HG03175 (cell line): ENCODE data around the gene TP53BP2.

Experiments used
- ATAC-seq: cut with Tn5 transposase; IDR thresholded peaks from one replicate; pipeline ENCODE4 v1.9.1; 2021; ENCODE audit warnings: mild to moderate bottlenecking, moderate library complexity; ENCODE audit not compliant: unreplicated experiment

Gene TP53BP2

GRCh38 chr1:223770621-223771315 lies 75.0 kb downstream of the TP53BP2 start:
- ATAC-seq, result no peak

GRCh38 chr1:223765719-223766340 lies 79.9 kb downstream of the TP53BP2 start:
- no peak for ATAC-seq

DNA sequence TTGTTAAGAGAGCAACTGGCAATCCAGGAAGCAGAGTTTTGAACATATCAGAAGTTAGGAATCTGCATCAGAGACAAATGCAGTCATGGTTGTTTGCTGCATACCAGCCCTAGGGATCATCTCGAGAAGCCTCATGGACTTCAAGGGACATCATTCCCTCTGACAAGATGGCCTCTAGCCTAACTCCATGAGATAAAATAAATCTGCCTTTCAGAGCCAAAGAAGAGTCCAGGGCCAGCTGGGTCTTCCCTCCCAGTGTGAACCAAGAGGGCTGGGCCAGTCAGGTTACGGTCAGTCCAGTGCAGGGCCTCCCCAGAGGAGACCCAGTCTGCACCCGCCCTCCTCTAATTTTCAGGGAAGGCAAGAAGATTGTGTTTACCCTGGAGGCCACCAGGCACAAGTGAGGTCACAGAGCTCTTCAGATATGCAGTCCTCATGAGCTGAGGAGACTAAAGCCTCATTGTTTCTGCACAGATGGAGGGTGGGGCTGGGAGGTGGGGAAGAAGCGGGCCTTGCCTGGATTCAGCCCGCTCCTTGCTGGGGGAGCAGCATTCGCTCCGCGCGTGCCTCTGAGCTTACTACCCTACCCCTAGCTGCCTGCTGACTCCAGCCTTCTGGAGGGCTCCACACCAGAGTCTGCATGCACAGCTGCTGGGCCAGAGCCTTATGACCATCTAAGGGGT lies 80.6 kb downstream of the TP53BP2 start:
- ATAC-seq, result no peak

DNA sequence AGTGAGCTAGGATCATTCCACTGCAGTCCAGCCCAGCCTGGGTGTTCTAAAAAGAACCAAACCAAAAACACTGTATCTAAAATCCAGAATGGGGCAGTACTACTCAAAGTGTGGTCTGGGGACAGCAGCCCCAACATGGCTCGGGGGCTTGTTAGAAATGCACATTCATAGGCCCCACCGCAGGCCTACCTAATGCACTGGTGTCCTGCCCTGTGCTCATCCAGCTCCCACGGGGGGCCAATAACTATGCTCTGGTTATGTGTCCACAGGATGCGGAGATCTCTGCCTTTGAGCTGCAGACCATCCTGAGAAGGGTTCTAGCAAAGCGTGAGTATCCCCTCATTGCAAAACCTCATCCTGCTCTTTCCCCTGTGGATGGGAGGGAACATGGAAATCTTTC lies 81.9 kb downstream of the TP53BP2 start:
- no peak for ATAC-seq

- no peak for ATAC-seq
Observed at GRCh38 chr1:223763251-223763650, 82.5 kb downstream of the TP53BP2 start.

- no peak for ATAC-seq
Observed at GRCh38 chr1:223761411-223761810, 84.3 kb downstream of the TP53BP2 start.

- ATAC-seq, result no peak
Observed at GRCh38 chr1:223760833-223761232, 84.9 kb downstream of the TP53BP2 start.

GRCh38 chr1:223759273-223759672 lies 86.5 kb downstream of the TP53BP2 start:
- no peak for ATAC-seq

DNA sequence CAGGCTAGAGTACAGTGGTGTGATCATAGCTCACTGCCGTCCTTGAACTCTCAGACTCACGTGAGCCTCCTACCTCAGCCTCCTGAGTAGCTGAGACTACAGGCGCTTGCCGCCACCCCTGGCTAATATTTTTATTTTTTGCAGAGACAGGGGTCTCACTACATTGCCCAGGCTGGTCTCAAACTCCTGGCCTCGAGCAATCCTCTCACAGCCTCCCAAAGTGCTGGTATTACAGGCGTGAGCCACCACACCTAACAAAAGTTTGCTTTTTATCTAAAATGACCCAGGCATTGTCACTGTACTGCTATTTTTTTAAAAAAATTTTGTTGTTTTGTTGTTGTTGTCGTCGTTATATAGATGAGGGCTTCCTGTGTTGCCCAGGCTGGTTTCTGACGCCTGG lies 87.0 kb downstream of the TP53BP2 start:
- ATAC-seq, result no peak

- no peak for ATAC-seq
Observed at GRCh38 chr1:223756806-223757700, 88.7 kb downstream of the TP53BP2 start.

DNA sequence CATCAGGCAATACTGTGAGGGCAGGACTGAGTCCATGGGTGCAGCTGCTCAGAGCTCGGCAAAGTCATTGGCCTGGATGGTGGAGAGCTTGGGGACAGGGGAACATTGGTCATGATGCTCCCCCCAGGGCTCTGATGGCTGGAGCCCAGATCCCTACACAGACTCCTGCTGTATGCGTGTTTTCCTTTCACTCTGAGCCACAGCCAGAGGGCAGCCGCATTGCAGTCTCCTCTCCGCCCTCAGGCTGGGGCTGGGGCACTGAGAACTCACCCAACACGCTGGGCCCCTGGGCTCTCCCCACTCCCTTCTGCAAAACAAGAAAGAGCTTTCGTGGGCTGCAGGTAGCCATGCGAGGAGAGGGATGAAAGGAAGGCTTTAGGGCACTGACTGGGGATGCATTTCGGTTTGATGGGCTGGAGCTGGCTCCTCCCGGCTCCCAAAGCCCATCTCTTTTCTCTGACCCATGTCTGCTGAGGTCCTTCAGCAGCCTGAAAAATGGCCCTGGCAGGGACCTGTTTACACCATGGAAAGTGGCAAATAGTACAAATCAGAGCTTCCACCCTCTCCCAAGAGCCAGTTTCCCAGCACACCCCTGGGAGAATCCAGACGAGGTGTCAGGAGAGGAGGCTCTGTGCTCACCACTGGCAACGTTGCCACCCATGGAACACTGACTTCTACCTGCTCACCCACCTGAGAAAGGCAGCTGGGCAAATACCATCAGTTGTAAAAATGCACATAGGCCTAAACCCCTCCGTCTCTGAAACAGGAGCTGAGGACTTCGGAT lies 89.6 kb downstream of the TP53BP2 start:
- ATAC-seq, result no peak

GRCh38 chr1:223755432-223755792 lies 90.3 kb downstream of the TP53BP2 start:
- ATAC-seq, result no peak

DNA sequence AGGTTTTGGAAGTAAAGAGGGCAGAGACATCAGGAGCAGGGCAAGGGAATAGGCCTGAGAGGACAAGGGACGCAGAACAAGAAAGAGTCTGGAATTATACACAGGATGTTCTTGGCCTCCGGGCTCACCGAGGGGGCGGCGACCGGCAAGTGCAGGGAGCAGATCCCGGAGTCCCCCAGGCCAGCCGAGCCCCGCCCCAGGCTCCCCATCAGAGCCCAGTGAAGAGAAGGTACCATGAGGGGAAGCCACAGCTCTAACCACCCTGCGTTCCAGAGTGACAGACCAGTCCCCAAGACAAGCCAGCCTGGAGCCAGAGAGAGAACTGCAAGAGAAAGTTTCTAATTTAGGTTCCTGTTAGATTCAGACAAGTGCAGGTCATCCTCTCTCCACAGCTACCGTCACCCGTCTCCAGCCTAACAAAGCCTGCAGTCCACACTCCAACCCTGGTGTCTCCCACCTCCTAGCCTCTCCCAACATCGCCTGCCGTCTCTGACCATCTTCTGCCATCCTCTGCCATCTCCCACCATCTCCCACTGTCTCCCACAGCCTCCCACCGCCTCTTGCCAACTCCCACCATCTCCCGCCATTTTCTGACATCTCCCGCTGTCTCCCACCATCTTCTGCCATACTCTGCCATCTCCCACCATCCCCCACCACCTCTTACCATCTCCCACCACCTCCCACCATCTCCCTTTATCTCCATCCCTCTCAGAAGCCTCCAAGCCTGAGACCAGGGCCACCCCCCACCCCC lies 90.9 kb downstream of the TP53BP2 start:
- ATAC-seq, result no peak

- no peak for ATAC-seq
Observed at GRCh38 chr1:223752721-223753515, 92.8 kb downstream of the TP53BP2 start.

DNA sequence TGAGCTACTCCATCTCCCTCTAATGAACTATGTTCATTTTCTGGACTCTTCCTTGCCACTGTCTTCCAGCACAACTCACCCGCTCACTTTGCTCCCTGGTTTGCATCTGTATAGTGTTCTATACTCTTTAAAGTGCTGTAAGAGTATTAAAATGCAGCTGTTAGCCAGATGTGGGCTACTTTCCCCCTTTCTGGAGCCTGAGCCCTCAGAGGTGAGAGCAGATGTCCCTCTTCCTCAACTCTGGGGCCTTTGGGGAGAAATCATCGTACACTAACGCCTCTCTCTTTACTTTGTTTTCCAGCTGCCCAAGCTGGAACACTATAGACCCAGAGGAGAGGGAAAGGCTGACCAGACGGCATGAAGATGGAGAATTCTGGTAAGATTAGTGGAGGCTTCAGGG lies 94.1 kb downstream of the TP53BP2 start:
- ATAC-seq, result no peak

DNA sequence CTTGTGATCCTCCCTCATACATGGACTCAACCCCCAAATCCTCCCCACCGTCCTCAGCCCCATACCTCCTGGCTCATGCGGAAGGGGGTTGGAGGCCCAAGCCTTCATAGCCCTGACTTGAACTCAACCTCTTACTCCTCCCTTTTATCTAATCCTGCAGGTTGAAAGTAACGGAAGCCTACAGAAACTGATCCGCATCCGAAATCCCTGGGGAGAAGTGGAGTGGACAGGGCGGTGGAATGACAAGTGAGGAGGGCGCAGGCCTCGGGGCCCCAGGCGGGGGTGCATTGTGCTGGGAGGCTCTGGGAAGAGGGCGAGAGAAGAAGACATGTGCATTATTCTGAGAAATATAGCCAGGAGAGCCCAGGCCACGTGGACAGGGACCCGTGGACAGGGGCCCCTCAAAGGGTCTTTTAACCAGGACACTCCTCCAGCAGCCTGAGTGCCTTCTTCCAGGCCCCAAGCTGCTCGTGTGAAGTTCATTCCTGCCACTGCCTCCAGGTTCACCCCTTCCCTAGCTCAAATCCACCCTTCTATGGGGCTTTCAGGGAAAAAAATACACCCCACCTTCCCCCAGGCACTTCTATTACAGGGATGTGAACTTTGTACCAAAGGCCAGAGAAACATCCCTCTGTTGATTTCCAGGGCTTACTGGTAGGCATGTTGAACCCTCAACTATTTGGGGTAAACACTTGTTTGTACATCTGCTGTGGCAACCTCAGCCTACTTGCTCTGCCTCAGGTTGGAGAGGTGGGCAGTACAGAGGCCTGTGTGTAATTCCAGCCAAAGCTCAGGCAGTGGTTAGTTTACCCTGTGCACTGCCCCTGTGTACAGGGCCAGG lies 94.8 kb downstream of the TP53BP2 start:
- ATAC-seq, result no peak

DNA sequence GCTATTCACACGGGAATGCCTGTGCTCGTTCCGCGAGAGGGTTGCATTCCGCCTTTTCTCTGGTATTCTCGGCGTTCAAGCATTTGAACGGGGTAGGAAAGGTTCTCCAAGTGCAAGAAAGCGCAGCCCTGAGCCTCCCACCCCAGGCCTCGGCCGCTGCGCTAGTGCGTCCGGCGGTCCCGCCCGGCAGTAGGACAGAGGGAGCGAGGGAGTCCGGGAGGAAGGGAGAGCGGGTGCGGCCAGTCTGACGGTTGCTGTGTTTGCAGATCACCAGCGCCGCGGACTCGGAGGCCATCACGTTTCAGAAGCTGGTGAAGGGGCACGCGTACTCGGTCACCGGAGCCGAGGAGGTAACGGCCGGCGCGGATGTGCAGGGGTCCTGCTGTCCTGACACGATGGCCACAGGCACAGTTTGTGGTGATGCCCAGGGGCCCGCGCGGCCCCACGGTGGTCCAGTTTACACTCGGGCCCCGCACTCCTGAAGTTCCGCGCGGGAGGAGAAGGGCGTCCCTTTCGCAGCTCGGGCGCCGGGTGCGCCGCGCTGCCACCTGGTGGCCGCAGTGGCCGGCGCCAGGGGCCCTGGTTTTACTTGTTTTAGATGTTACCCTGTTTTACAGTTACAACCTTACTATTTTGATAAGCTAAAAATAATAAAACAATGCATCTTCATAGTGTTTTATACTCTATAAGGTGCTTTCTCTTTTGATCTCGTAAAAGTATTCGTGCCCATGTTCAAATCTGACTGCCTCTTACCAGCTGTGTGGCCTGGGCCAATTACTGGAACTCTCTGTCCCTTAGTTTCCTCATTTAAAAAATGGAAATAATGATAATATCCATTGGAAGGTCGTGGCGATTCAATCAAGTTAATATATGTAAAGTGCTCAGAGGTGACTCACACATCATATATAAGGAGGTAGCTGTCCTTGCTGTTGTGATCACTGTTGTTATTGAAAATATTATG lies 96.7 kb downstream of the TP53BP2 start:
- peak; percentile 79 for ATAC-seq
